CD4-positive, alpha-beta T cell treated with Interleukin-10 for 1 hour (primary cell): Measurements from ENCODE around the gene TRIM33.

Source experiments
- DNase-seq: peaks from one replicate; pipeline ENCODE4 v3.0.0-alpha.2; 2020

TRIM33 gene

DNA sequence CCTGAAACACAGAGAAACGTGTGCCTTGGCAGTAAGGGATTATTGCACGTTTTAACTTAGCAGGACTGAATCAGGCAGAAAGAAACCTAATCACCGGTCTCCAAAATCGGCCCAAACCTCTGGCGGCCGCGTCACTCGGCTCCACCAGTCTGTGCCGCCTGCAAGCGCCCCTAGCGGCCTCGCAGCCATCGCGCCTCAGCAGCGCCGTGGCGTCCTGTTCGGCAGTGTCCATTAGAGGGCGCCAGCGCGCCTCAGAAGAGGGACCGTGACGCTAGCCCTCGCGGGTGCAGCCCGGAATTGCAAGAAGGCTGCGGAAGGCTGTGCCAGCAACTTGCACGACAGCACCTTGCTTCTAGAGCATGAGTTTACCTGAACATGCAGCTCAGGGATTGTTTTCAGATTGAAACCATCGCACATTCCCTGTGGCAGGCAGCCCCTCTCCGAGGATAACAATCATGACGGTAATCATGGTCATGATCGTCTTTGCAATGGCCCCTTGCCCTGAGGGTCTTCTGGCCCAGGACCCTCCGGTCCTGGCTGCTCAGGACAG, 164.4 kb downstream of the TRIM33 start:
- DNase-seq: peak; percentile 97

DNA sequence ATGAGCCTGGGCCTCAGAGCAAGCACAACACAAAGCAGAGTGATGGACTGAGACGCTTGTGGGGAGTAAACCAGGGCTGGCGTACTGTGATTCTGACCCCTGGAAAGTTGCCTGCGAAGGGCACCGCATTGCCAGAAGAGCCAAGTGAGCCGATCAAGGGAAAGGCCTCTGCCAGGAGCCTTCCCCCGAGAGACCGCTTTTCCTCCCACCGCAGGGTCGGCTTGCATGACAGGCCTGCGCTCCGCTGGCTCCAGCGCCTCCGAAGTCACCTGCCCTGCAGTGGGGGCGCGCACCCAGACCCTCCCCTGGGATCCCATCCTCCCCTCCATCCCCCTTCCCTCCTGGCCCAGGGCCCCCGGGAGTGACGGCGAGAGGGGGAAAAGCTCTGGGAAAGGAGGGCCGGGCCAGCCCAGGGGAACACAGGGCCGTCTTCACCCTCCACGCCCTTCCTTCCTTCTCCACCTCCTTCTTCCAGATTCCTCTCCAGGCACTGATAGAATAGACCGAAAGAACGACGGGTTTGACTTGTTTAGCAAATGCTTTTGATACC, 165.0 kb downstream of the TRIM33 start:
- no peak for DNase-seq

DNA sequence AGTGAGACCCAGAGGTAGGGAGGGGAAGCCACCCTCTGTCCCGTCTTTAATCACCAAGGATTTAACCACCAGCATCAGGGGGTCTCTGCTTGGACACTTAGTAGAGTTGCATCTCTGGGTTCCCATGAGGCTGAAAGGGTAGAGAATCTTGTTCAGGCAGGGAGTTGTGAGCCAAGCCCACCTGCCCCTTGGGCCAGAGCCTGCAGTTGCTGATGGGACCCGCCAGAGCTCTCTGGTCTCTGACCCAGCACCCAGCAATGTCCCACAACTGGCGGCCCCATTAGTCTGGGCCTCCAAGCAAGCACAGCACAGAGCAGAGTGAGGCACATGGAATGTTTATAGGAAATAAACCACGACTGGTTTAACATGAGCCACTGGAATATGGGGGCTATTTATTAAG, 166.3 kb downstream of the TRIM33 start:
- no peak for DNase-seq
